ENCODE results near the gene GPR146. TPM values are rescaled to one million over a fixed set of nuclear protein-coding genes. Genes with fewer than 3 reads are reported as not detected.

The GPR146 gene
- total RNA-seq, 2 donors from 2014 or later, result 9.0 to 20.3 TPM

DNA sequence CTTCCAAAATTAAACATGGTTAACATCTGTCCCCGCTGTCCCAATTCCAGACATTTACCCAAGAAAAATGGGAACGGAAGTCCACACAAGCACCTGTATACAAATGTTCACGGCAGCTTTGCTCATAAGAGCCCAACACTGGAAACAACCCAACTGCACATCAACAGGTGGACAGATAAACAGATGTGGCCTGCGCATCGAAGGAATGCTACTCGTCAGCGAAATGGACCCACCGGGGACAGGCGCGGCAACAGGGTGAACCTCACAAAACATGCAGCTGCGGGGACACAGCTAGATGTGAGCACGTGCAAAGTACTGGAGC, 20.9 kb downstream of the GPR146 start:
- ATAC-seq (ENCODE audit: insufficient number of reproducible peaks, low FRiP score, low read depth) (no peak), DNase-seq (ENCODE audit: low spot score) (no peak)
- no peaks in the 10 kb centered on the region for H3K36me3 ChIP-seq
- no peaks in the 10 kb centered on the region for H3K27me3 ChIP-seq (replicated peaks; ENCODE audit: insufficient read depth)
- no peak overlapping the region for H3K27ac ChIP-seq
- peak overlapping the region; percentile 62 for H3K4me3 ChIP-seq
- H3K4me1 ChIP-seq (ENCODE audit: control insufficient read depth in 1 of 2, low read depth in 2 of 2), result peaks cover 0 to 13% of the 10 kb centered on the region in 2 donors
- H3K9me3 ChIP-seq, result no peaks in the 10 kb centered on the region
- TF ChIP-seq, protein P1, sequence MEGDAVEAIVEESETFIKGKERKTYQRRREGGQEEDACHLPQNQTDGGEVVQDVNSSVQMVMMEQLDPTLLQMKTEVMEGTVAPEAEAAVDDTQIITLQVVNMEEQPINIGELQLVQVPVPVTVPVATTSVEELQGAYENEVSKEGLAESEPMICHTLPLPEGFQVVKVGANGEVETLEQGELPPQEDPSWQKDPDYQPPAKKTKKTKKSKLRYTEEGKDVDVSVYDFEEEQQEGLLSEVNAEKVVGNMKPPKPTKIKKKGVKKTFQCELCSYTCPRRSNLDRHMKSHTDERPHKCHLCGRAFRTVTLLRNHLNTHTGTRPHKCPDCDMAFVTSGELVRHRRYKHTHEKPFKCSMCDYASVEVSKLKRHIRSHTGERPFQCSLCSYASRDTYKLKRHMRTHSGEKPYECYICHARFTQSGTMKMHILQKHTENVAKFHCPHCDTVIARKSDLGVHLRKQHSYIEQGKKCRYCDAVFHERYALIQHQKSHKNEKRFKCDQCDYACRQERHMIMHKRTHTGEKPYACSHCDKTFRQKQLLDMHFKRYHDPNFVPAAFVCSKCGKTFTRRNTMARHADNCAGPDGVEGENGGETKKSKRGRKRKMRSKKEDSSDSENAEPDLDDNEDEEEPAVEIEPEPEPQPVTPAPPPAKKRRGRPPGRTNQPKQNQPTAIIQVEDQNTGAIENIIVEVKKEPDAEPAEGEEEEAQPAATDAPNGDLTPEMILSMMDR (IDR thresholded peaks at IDR 0.05), result no peak

DNA sequence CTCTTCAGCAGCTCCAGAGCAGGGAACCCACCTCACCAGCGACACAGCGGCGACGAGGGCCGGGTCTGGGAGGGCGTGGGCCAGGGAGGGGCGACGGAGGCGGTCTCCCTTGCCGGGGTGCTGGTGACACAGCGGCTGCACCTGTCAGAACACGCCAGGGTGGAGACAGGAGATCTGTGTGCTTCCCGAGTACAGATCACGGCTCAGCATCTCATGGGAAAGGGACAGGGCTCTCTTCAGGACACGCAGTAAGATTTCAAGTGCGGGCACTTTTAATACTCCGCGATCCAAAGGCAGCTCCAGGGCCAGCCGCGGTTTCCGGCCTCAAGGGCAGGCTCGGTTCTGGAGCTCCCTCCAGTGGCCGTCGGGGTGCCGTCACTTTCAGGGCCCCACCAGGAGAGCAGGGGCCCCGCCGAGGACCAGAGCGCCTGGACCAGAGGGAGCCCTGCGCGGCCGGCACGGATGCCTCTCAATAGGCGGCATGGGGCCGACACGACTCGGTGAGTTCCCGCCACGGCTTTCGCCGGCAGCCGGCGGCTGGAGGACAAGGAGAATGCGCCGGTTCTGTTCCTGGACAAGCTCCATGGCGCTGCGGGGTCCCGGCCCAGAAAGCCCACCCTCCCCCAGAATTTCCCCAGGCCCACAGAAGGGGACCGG, 21.4 kb downstream of the GPR146 start:
- peak overlapping the region; percentile 62 for H3K4me3 ChIP-seq
- H3K27ac ChIP-seq, result no peak overlapping the region
- TF ChIP-seq, protein P1 (IDR thresholded peaks at IDR 0.05), result peak; percentile 94
- no peaks in the 10 kb centered on the region for H3K27me3 ChIP-seq (replicated peaks; ENCODE audit: insufficient read depth)
- H3K9me3 ChIP-seq, result no peaks in the 10 kb centered on the region
- H3K36me3 ChIP-seq, result no peaks in the 10 kb centered on the region
- ATAC-seq (ENCODE audit: insufficient number of reproducible peaks, low FRiP score, low read depth), result peak; percentile 47
- DNase-seq (ENCODE audit: low spot score), result peak; percentile 46
- H3K4me1 ChIP-seq (ENCODE audit: control insufficient read depth in 1 of 2, low read depth in 2 of 2), result peaks cover 0 to 10% of the 10 kb centered on the region in 2 donors

DNA sequence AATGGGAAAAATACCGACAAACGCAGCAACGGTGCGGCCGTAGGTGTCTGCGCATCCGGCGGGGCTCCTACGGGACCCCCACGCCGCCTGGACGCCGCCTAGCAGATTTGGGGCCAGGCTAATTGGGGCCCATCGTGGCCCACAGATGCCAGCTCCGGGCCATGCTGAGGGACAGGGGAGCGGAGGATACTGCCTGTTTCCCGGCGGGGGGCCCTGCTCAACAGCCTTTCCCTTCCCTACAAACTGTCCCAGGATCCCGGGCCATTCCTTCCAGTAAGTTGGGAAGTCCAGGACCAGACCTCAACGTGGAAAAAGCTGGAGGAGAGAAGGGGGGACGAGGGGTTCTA, 21.9 kb downstream of the GPR146 start:
- peak overlapping the region; percentile 62 for H3K4me3 ChIP-seq
- no peaks in the 10 kb centered on the region for H3K36me3 ChIP-seq
- H3K27ac ChIP-seq, result no peak overlapping the region
- no peak for ATAC-seq (ENCODE audit: insufficient number of reproducible peaks, low FRiP score, low read depth)
- DNase-seq (ENCODE audit: low spot score), result no peak
- H3K9me3 ChIP-seq, result no peaks in the 10 kb centered on the region
- H3K27me3 ChIP-seq (replicated peaks; ENCODE audit: insufficient read depth), result no peaks in the 10 kb centered on the region
- H3K4me1 ChIP-seq (ENCODE audit: control insufficient read depth in 1 of 2, low read depth in 2 of 2), result peaks cover 0 to 10% of the 10 kb centered on the region in 2 donors
- TF ChIP-seq, protein P1 (IDR thresholded peaks at IDR 0.05), result no peak

DNA sequence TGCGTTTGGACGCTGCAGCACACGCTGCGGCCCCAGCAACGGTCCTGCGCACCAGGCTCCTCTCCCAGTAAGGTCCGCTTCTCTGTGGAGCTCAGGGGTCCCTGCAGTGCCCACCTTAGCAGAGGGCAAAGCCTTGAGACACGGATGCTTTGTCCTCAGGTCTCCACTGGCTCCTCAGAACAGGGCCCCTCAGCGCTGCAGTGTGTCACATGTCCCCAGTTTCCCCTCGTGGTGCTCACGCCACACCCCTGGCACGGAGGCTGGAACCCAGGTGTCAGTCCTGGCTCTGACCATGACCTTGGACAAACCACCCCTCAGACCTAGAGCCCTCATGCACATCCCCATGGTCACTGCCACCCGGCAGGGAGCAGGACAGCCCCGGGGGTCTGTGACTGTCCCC, 23.7 kb downstream of the GPR146 start:
- DNase-seq (ENCODE audit: low spot score), result no peak
- TF ChIP-seq, protein P1 (IDR thresholded peaks at IDR 0.05), result no peak
- no peaks in the 10 kb centered on the region for H3K27me3 ChIP-seq (replicated peaks; ENCODE audit: insufficient read depth)

DNA sequence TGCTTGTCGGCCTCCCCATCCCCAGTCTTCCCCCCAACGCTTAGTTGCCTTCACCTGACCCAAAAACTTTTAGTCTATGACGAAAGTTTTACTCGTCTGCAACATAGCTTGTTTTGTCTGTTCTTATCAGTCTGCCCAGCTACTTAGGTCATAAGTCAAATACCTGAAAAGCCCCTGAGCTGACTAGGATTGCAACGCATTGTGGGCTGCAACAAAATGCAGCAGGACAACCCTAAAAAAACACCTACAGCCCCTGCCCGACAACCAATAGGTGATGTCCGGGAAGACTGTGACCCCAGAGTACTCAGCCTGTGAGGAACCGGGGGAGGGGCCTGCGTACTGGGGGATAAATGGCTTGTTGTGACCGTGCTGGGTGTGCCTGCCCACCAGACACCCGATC, 24.3 kb downstream of the GPR146 start:
- Histone ChIP-seq H3K36me3 (no peaks in the 10 kb centered on the region), H3K27me3 (replicated peaks; ENCODE audit: insufficient read depth) (no peaks in the 10 kb centered on the region), H3K9me3 (no peaks in the 10 kb centered on the region), H3K4me3 (no peak overlapping the region), H3K4me1 (ENCODE audit: control insufficient read depth in 1 of 2, low read depth in 2 of 2) (peaks cover 0 to 10% of the 10 kb centered on the region in 2 donors), H3K27ac (no peak overlapping the region)
- DNase-seq (ENCODE audit: low spot score), result no peak
- ATAC-seq (ENCODE audit: insufficient number of reproducible peaks, low FRiP score, low read depth), result no peak
- TF ChIP-seq, protein P1 (IDR thresholded peaks at IDR 0.05), result no peak

More for the DNA sequence above, 23.7 kb downstream of the GPR146 start:
- no peak overlapping the region for H3K27ac ChIP-seq
- no peaks in the 10 kb centered on the region for H3K9me3 ChIP-seq
- no peak overlapping the region for H3K4me3 ChIP-seq
- peaks cover 0 to 10% of the 10 kb centered on the region in 2 donors for H3K4me1 ChIP-seq (ENCODE audit: control insufficient read depth in 1 of 2, low read depth in 2 of 2)
- no peak for ATAC-seq (ENCODE audit: insufficient number of reproducible peaks, low FRiP score, low read depth)
- no peaks in the 10 kb centered on the region for H3K36me3 ChIP-seq

Data from thoracic aorta (tissue), 2 donors.